Measurements from ENCODE around the gene GNA12.
A peak's percentile ranks its signal among the peaks of the same experiment; 100 is the strongest.

The GNA12 gene

GRCh38 chr7:2804227-2804763, 39.8 kb downstream of the GNA12 start:
- H3K27ac ChIP-seq (ENCODE audit: insufficient read depth, low read depth, low read length, poor library complexity, severe bottlenecking), result no peak overlapping the region
- no peaks in the 10 kb centered on the region for H3K27me3 ChIP-seq (ENCODE audit: control insufficient read depth, insufficient read depth, low read length, poor library complexity, severe bottlenecking)
- no peaks in the 10 kb centered on the region for H3K36me3 ChIP-seq (ENCODE audit: control insufficient read depth, insufficient read depth, low read length)
- WGBS, 2 experiments, result 97 to 98% methylated on average over 6 of the region's 6 CpGs
- no peaks in the 10 kb centered on the region for H3K9me3 ChIP-seq (ENCODE audit: control insufficient read depth, low read length)
- no peak overlapping the region for H3K4me3 ChIP-seq (ENCODE audit: insufficient read depth, low read depth, low read length)
- peaks cover 12% of the 10 kb centered on the region for H3K4me1 ChIP-seq (ENCODE audit: control insufficient read depth, insufficient read depth, low read length)

GRCh38 chr7:2803755-2804154, 40.4 kb downstream of the GNA12 start:
- Histone ChIP-seq H3K27ac (ENCODE audit: insufficient read depth, low read depth, low read length, poor library complexity, severe bottlenecking) (no peak overlapping the region), H3K4me3 (ENCODE audit: insufficient read depth, low read depth, low read length) (no peak overlapping the region), H3K9me3 (ENCODE audit: control insufficient read depth, low read length) (no peaks in the 10 kb centered on the region), H3K4me1 (ENCODE audit: control insufficient read depth, insufficient read depth, low read length) (peaks cover 12% of the 10 kb centered on the region), H3K36me3 (ENCODE audit: control insufficient read depth, insufficient read depth, low read length) (no peaks in the 10 kb centered on the region), H3K27me3 (ENCODE audit: control insufficient read depth, insufficient read depth, low read length, poor library complexity, severe bottlenecking) (no peaks in the 10 kb centered on the region)
- 90 to 91% methylated on average over 4 of the region's 4 CpGs for WGBS, 2 experiments

GRCh38 chr7:2803342-2803692, 40.8 kb downstream of the GNA12 start:
- Histone ChIP-seq H3K4me1 (ENCODE audit: control insufficient read depth, insufficient read depth, low read length) (peaks cover 12% of the 10 kb centered on the region), H3K4me3 (ENCODE audit: insufficient read depth, low read depth, low read length) (no peak overlapping the region), H3K36me3 (ENCODE audit: control insufficient read depth, insufficient read depth, low read length) (no peaks in the 10 kb centered on the region), H3K27me3 (ENCODE audit: control insufficient read depth, insufficient read depth, low read length, poor library complexity, severe bottlenecking) (no peaks in the 10 kb centered on the region), H3K27ac (ENCODE audit: insufficient read depth, low read depth, low read length, poor library complexity, severe bottlenecking) (no peak overlapping the region), H3K9me3 (ENCODE audit: control insufficient read depth, low read length) (no peaks in the 10 kb centered on the region)
- 59 to 69% methylated on average over 2 of the region's 2 CpGs for WGBS, 2 experiments

- no peak overlapping the region for H3K4me3 ChIP-seq (ENCODE audit: insufficient read depth, low read depth, low read length)
- peak overlapping the region; percentile 29 for H3K27ac ChIP-seq (ENCODE audit: insufficient read depth, low read depth, low read length, poor library complexity, severe bottlenecking)
Observed at GRCh38 chr7:2802504-2803341, 41.4 kb downstream of the GNA12 start.

GRCh38 chr7:2802101-2802500, 42.0 kb downstream of the GNA12 start:
- H3K27me3 ChIP-seq (ENCODE audit: control insufficient read depth, insufficient read depth, low read length, poor library complexity, severe bottlenecking), result no peaks in the 10 kb centered on the region
- no peak overlapping the region for H3K4me3 ChIP-seq (ENCODE audit: insufficient read depth, low read depth, low read length)
- no peaks in the 10 kb centered on the region for H3K9me3 ChIP-seq (ENCODE audit: control insufficient read depth, low read length)
- WGBS, 2 experiments, result 83 to 97% methylated on average over 1 to 2 of the region's 2 CpGs
- no peaks in the 10 kb centered on the region for H3K36me3 ChIP-seq (ENCODE audit: control insufficient read depth, insufficient read depth, low read length)
- peaks cover 12% of the 10 kb centered on the region for H3K4me1 ChIP-seq (ENCODE audit: control insufficient read depth, insufficient read depth, low read length)
- H3K27ac ChIP-seq (ENCODE audit: insufficient read depth, low read depth, low read length, poor library complexity, severe bottlenecking), result no peak overlapping the region

More at GRCh38 chr7:2802504-2803341, 41.4 kb downstream of the GNA12 start:
- no peaks in the 10 kb centered on the region for H3K27me3 ChIP-seq (ENCODE audit: control insufficient read depth, insufficient read depth, low read length, poor library complexity, severe bottlenecking)
- H3K9me3 ChIP-seq (ENCODE audit: control insufficient read depth, low read length), result no peaks in the 10 kb centered on the region
- 74 to 75% methylated on average over 28 of the region's 28 CpGs for WGBS, 2 experiments
- no peaks in the 10 kb centered on the region for H3K36me3 ChIP-seq (ENCODE audit: control insufficient read depth, insufficient read depth, low read length)
- peaks cover 12% of the 10 kb centered on the region for H3K4me1 ChIP-seq (ENCODE audit: control insufficient read depth, insufficient read depth, low read length)

- WGBS, 2 experiments, result 93 to 95% methylated on average over 16 of the region's 16 CpGs
- no peaks in the 10 kb centered on the region for H3K36me3 ChIP-seq (ENCODE audit: control insufficient read depth, insufficient read depth, low read length)
- peaks cover 12% of the 10 kb centered on the region for H3K4me1 ChIP-seq (ENCODE audit: control insufficient read depth, insufficient read depth, low read length)
- H3K4me3 ChIP-seq (ENCODE audit: insufficient read depth, low read depth, low read length), result no peak overlapping the region
- H3K27ac ChIP-seq (ENCODE audit: insufficient read depth, low read depth, low read length, poor library complexity, severe bottlenecking), result no peak overlapping the region
- no peaks in the 10 kb centered on the region for H3K27me3 ChIP-seq (ENCODE audit: control insufficient read depth, insufficient read depth, low read length, poor library complexity, severe bottlenecking)
- no peaks in the 10 kb centered on the region for H3K9me3 ChIP-seq (ENCODE audit: control insufficient read depth, low read length)
Observed at GRCh38 chr7:2800931-2801688, 43.0 kb downstream of the GNA12 start.

- no peaks in the 10 kb centered on the region for H3K36me3 ChIP-seq (ENCODE audit: control insufficient read depth, insufficient read depth, low read length)
Observed at GRCh38 chr7:2800220-2800930, 43.7 kb downstream of the GNA12 start.

GRCh38 chr7:2799253-2799652, 44.9 kb downstream of the GNA12 start:
- peaks cover 12% of the 10 kb centered on the region for H3K4me1 ChIP-seq (ENCODE audit: control insufficient read depth, insufficient read depth, low read length)
- H3K27me3 ChIP-seq (ENCODE audit: control insufficient read depth, insufficient read depth, low read length, poor library complexity, severe bottlenecking), result no peaks in the 10 kb centered on the region
- no peak overlapping the region for H3K4me3 ChIP-seq (ENCODE audit: insufficient read depth, low read depth, low read length)
- no peaks in the 10 kb centered on the region for H3K9me3 ChIP-seq (ENCODE audit: control insufficient read depth, low read length)
- H3K36me3 ChIP-seq (ENCODE audit: control insufficient read depth, insufficient read depth, low read length), result peaks cover 5% of the 10 kb centered on the region
- 86 to 95% methylated on average over 4 of the region's 4 CpGs for WGBS, 2 experiments
- H3K27ac ChIP-seq (ENCODE audit: insufficient read depth, low read depth, low read length, poor library complexity, severe bottlenecking), result no peak overlapping the region

More at GRCh38 chr7:2800220-2800930, 43.7 kb downstream of the GNA12 start:
- Histone ChIP-seq H3K27me3 (ENCODE audit: control insufficient read depth, insufficient read depth, low read length, poor library complexity, severe bottlenecking) (no peaks in the 10 kb centered on the region), H3K9me3 (ENCODE audit: control insufficient read depth, low read length) (no peaks in the 10 kb centered on the region), H3K4me3 (ENCODE audit: insufficient read depth, low read depth, low read length) (no peak overlapping the region), H3K27ac (ENCODE audit: insufficient read depth, low read depth, low read length, poor library complexity, severe bottlenecking) (no peak overlapping the region), H3K4me1 (ENCODE audit: control insufficient read depth, insufficient read depth, low read length) (peaks cover 12% of the 10 kb centered on the region)
- 95 to 99% methylated on average over 14 of the region's 14 CpGs for WGBS, 2 experiments

GRCh38 chr7:2798669-2799068, 45.4 kb downstream of the GNA12 start:
- 93 to 100% methylated on average over 1 of the region's 2 CpGs for whole genome bisulfite sequencing, 2 experiments
- H3K4me1 ChIP-seq (ENCODE audit: control insufficient read depth, insufficient read depth, low read length), result peaks cover 12% of the 10 kb centered on the region
- H3K27me3 ChIP-seq (ENCODE audit: control insufficient read depth, insufficient read depth, low read length, poor library complexity, severe bottlenecking), result no peaks in the 10 kb centered on the region
- H3K4me3 ChIP-seq (ENCODE audit: insufficient read depth, low read depth, low read length), result no peak overlapping the region
- no peak overlapping the region for H3K27ac ChIP-seq (ENCODE audit: insufficient read depth, low read depth, low read length, poor library complexity, severe bottlenecking)
- no peaks in the 10 kb centered on the region for H3K9me3 ChIP-seq (ENCODE audit: control insufficient read depth, low read length)
- peaks cover 10% of the 10 kb centered on the region for H3K36me3 ChIP-seq (ENCODE audit: control insufficient read depth, insufficient read depth, low read length)
